Transverse colon (tissue), 3 donors: ENCODE measurements around the gene TSACC.

ENCODE experiments used
- POLR2A ChIP-seq: fragments of 450-650 bp; IDR thresholded peaks from one replicate; pipeline ENCODE4 v1.6.1; 2016; ENCODE audit warnings: antibody characterized with exemption, mild to moderate bottlenecking, moderate library complexity
- TF ChIP-seq, protein P1 (sequence below), 5 experiments: fragments of 200-600 bp in 3 of 5; fragments of 450-650 bp in 2 of 5; sonication (generic) in 3 of 5; IDR thresholded peaks; 1 replicate in 2 of 5; 2 replicates in 3 of 5; pipeline ENCODE4 v1.5.1; 2016 to 2017; ENCODE audit warnings: antibody characterized with exemption in 5 of 5, inconsistent platforms in 3 of 5, mild to moderate bottlenecking in 2 of 5, moderate library complexity in 1 of 5

DNA sequence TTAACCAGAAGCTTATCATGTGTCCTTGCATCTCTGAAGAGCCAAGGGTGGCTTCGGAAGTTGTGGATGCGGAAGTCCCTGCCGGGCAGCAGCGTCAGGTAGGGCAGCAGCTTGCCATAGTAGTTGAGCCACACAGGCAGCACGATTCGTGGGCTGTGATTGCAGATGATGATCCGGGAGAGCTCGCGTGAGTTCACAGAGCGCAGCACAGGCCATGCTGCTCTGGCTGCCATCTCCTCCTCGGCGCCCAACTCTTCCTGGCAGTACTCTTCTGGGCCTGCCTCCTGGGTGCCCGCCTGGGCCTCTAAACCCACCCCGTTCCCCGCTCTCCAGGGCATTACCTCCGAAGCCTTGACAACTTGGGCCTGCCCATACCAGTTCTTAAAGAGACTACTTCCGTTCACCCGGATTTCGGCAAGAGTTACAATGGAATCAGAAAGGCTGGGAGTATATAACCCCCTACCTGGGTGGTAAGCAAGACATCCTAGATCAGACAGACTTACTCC, 39.4 kb upstream of the TSACC start, which contains the start of gene VHLL:
- TF ChIP-seq POLR2A: no peak
- TF ChIP-seq, protein P1, sequence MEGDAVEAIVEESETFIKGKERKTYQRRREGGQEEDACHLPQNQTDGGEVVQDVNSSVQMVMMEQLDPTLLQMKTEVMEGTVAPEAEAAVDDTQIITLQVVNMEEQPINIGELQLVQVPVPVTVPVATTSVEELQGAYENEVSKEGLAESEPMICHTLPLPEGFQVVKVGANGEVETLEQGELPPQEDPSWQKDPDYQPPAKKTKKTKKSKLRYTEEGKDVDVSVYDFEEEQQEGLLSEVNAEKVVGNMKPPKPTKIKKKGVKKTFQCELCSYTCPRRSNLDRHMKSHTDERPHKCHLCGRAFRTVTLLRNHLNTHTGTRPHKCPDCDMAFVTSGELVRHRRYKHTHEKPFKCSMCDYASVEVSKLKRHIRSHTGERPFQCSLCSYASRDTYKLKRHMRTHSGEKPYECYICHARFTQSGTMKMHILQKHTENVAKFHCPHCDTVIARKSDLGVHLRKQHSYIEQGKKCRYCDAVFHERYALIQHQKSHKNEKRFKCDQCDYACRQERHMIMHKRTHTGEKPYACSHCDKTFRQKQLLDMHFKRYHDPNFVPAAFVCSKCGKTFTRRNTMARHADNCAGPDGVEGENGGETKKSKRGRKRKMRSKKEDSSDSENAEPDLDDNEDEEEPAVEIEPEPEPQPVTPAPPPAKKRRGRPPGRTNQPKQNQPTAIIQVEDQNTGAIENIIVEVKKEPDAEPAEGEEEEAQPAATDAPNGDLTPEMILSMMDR (IDR thresholded peaks at IDR 0.05): no peak
